GM18951 (cell line): ENCODE results near the gene C11orf24.
A peak's percentile ranks its signal among the peaks of the same experiment; 100 is the strongest.

Experiments used
- POLR2A ChIP-seq: IDR thresholded peaks from 4 replicates; pipeline ENCODE4 v1.6.1; 2011; ENCODE audit warnings: mild to moderate bottlenecking; ENCODE audit not compliant: insufficient read length, insufficient read depth; ENCODE audit errors: extremely low read depth
- in situ Hi-C: fragments of 300-500 bp; cut with MboI; formaldehyde crosslinking; loops from one replicate; pipeline ENCODE4 v1.12.0; 2022; ENCODE audit warnings: low sequenced_read_pairs, mixed read lengths, inconsistent platforms; ENCODE audit not compliant: unreplicated experiment

The C11orf24 gene

GRCh38 chr11:68271781-68272608, at the start of gene C11orf24:
Gene C11orf24 (minus strand): TSS chr11:68271973. CDS start chr11:68263767, 8,206 bp downstream.
- peak; percentile 91 for TF ChIP-seq POLR2A
- in situ Hi-C loops, result no loop called here

- in situ Hi-C loops, result no loop called here
- TF ChIP-seq POLR2A, result no peak
Measured at GRCh38 chr11:68317147-68317785, 45.5 kb upstream of the C11orf24 start.

GRCh38 chr11:68315171-68315920, 43.6 kb upstream of the C11orf24 start:
- in situ Hi-C loops, result no loop called here
- TF ChIP-seq POLR2A, result no peak

GRCh38 chr11:68314203-68315170, 42.7 kb upstream of the C11orf24 start:
- in situ Hi-C loops, result no loop called here
- TF ChIP-seq POLR2A, result no peak

- in situ Hi-C loops, result no loop called here
- no peak for TF ChIP-seq POLR2A
Measured at GRCh38 chr11:68313574-68314202, 41.9 kb upstream of the C11orf24 start.

- peak; percentile 26 for TF ChIP-seq POLR2A
- in situ Hi-C loops, result no loop called here
Measured at GRCh38 chr11:68312780-68313573, 41.2 kb upstream of the C11orf24 start.

- in situ Hi-C loops, result no loop called here
- peak; percentile 49 for TF ChIP-seq POLR2A
Measured at GRCh38 chr11:68312117-68312779, 40.5 kb upstream of the C11orf24 start, which contains the start of gene LRP5. Gene LRP5 (plus strand): TSS chr11:68312591. CDS start chr11:68312715, 124 bp downstream.

- TF ChIP-seq POLR2A, result no peak
- in situ Hi-C loops, result no loop called here
Measured at GRCh38 chr11:68311160-68312116, 39.7 kb upstream of the C11orf24 start.

GRCh38 chr11:68309621-68310185, 37.9 kb upstream of the C11orf24 start:
- TF ChIP-seq POLR2A, result no peak
- in situ Hi-C loops, result no loop called here
